Retinal pigment epithelial cell (primary cell): ENCODE results near the gene ACOXL.

Experiments used
- DNase-seq: peaks from one replicate; pipeline ENCODE4 v3.0.0-alpha.2; 2010; ENCODE audit warnings: low read depth
- H3K4me3 ChIP-seq: 2 replicates; pipeline ENCODE4 v1.5.1; 2011; ENCODE audit warnings: mild to moderate bottlenecking, low read length, control low read depth, moderate library complexity
- CTCF ChIP-seq: conservative IDR thresholded peaks from 2 replicates; pipeline ENCODE4 v1.5.1; 2011; ENCODE audit warnings: low read depth, low read length, control low read depth, inconsistent platforms

Gene ACOXL

GRCh38 chr2:110978148-110978547 is 245.8 kb downstream of the ACOXL start:
- H3K4me3 ChIP-seq: no peak overlapping the region
- TF ChIP-seq CTCF: no peak
- no peak for DNase-seq

- H3K4me3 ChIP-seq: no peak overlapping the region
- DNase-seq: no peak
- no peak for TF ChIP-seq CTCF
Observed at GRCh38 chr2:110978756-110979470, 246.5 kb downstream of the ACOXL start.

DNA sequence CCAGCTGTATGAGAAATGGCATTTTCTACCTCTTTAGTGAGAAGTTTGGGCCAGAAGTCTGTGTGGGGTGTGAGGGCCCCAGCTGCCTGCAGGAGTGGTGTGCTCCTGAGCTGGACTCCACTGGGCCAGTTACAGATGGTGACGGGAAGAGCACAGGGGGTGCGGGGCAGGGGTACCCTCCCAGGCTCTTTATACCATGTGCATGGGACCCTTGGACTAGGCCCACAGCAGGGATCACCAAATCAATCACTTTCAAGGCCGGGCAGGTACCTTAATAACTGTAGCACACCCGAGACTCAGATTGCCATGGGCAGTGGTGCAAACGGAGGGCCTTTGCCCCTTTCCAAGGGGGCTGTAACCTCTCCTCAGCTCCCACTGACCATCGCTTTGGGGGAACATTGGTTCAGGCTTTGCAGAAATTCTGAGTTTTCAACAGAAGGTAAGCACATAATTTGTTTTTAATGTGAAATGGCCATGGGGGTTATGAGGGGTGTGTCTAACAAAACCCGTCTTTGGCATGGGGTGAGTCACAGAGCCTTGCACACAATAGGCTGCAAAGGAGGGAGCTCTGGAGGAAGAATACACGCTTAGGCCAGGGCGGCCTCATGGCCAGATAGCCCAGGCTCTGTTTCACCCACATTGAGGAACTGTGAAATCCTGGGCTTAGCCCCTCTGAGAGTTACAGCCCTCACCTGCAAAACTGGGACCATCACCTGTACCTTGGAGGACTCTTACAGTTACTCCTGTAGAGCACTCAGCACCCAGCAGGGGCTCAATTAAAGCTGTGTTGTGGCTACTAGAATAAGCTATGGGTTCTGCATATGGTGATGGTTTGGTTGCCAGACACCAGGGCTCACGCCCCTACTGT is 247.3 kb downstream of the ACOXL start:
- DNase-seq: no peak
- TF ChIP-seq CTCF: no peak
- no peak overlapping the region for H3K4me3 ChIP-seq

DNA sequence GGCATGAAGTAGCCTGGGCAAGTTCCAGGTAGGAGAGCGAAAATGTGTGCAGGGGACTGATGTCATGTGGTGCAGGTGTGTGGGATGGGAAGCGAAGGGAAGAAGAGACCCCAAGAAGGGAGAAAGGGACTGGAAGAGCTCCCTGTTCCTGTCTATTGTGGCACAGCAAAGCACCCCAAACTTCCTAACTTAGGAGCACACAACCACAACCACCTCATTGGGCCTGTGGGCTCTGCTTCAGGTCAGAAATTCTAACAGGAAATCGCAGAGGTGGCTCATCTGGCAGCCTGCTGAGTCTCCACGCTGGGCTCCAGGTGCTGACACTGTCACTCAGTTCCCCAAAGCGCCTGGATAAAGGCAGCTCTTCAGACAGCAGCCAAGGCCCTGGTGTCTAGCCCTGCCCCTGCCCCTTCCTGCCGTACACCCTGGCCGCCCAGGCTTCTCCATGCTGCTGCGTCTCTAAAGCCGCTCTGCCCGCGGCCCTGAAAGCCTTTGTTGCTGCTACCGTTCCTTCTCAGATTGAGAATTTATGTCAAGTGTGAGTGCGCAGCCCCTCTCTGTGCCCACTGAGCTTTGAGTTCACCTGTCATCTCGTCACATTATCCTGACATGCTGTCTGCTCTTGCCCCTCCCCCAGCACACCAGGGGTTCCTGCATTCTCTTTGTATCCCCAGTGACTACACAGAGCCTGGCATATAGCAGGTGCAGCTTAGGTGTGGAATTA is 248.1 kb downstream of the ACOXL start:
- TF ChIP-seq CTCF: no peak
- no peak for DNase-seq
- H3K4me3 ChIP-seq: no peak overlapping the region

GRCh38 chr2:110983133-110983532 is 250.8 kb downstream of the ACOXL start:
- no peak for TF ChIP-seq CTCF

DNA sequence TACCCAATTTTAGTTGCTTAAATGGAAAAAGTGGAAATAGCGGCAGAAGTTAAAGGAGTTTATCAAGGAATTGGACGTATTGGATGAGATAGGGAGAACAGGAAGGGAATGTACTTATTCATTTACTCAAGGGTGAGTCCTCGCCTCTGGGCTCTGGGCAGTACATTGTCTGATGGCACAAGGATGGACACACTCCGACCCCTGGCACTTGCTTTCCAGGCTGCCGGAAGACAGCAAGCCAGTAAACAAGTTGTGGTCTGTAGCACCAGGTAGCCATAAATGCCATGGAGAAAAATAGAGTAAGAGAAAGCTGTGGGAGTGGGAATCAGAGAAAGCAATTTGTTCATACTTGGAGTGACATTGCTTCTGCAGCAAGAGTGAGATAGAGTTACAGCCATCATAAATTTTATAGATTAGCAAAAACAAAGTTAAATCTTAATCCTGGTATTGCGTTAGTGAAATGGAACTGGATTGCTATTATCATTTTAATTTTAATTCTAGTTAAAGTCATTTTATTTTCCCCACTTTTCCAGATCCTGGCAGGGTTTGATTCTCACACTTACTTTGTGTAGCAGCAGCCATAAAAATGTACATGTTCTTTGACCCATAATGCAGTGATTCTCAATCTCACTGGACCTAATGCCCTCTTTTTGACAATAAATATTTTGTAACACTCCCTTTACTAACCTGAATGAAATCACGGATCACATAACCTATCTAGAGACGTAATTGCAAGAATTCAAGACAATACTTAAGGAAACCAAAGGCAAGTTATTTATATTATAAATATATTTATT is 252.5 kb downstream of the ACOXL start:
- no peak overlapping the region for H3K4me3 ChIP-seq
- TF ChIP-seq CTCF: no peak
- no peak for DNase-seq

More at GRCh38 chr2:110983133-110983532, 250.8 kb downstream of the ACOXL start:
- H3K4me3 ChIP-seq: no peak overlapping the region
- DNase-seq: no peak
